Stimulated activated CD8-positive, alpha-beta memory T cell treated with anti-CD3 and anti-CD28 coated beads, Interleukin-4, amount 100 ng/mL, for 48 hours (primary cell): ENCODE measurements around the gene ALKBH3.

Experiments
- DNase-seq: peaks from one replicate; pipeline ENCODE4 v3.0.0-alpha.2; 2020

ALKBH3 gene

GRCh38 chr11:43943372-43943930, 62.8 kb downstream of the ALKBH3 start:
- no peak for DNase-seq

GRCh38 chr11:43943931-43944751, 63.5 kb downstream of the ALKBH3 start:
- DNase-seq, result peak; percentile 53

- peak; percentile 92 for DNase-seq
These were observed 64.2 kb downstream of the ALKBH3 start for GRCh38 chr11:43944761-43945311.

- DNase-seq, result no peak
These were observed 66.4 kb downstream of the ALKBH3 start for GRCh38 chr11:43947003-43947500.

GRCh38 chr11:43947815-43948214, 67.2 kb downstream of the ALKBH3 start:
- no peak for DNase-seq

- DNase-seq, result no peak
These were observed 68.0 kb downstream of the ALKBH3 start for GRCh38 chr11:43948341-43949225.

- no peak for DNase-seq
These were observed 69.8 kb downstream of the ALKBH3 start for GRCh38 chr11:43950311-43950855.

GRCh38 chr11:43951231-43951630, 70.6 kb downstream of the ALKBH3 start:
- DNase-seq, result no peak

- DNase-seq, result no peak
These were observed 71.4 kb downstream of the ALKBH3 start for GRCh38 chr11:43952020-43952400.

GRCh38 chr11:43952401-43953342, 72.0 kb downstream of the ALKBH3 start:
- no peak for DNase-seq

GRCh38 chr11:43953521-43953920, 72.9 kb downstream of the ALKBH3 start:
- DNase-seq, result no peak

- no peak for DNase-seq
These were observed 73.6 kb downstream of the ALKBH3 start for GRCh38 chr11:43954241-43954640.

- no peak for DNase-seq
These were observed 74.9 kb downstream of the ALKBH3 start for GRCh38 chr11:43955381-43956118.

GRCh38 chr11:43957571-43957970, 76.9 kb downstream of the ALKBH3 start:
- DNase-seq, result no peak

- no peak for DNase-seq
These were observed 78.8 kb downstream of the ALKBH3 start for GRCh38 chr11:43959321-43959995.

GRCh38 chr11:43962383-43963278, 82.0 kb downstream of the ALKBH3 start:
- no peak for DNase-seq

GRCh38 chr11:43963279-43963620, 82.6 kb downstream of the ALKBH3 start:
- no peak for DNase-seq

GRCh38 chr11:43967661-43968060, 87.0 kb downstream of the ALKBH3 start:
- DNase-seq, result no peak

- DNase-seq, result no peak
These were observed 88.1 kb downstream of the ALKBH3 start for GRCh38 chr11:43968719-43969118.
